SK-N-SH (cell line): ENCODE measurements around the gene AR. TPM values are rescaled to one million over a fixed set of nuclear protein-coding genes. Genes with fewer than 3 reads are reported as not detected.

Experiments used
- CTCF ChIA-PET: fragments of 300-600, 350-600 bp; formaldehyde crosslinking; extraction: SDS; loops from one replicate; lab custom pipeline; 2021; lab: Yijun Ruan, JAX
- POLR2A ChIA-PET: fragments of 350-600 bp; sonication (Branson Sonifier 250); formaldehyde crosslinking; extraction: SDS; loops from one replicate; lab custom pipeline; 2020; ENCODE audit warnings: antibody characterized with exemption, inconsistent platforms; lab: Yijun Ruan, JAX
- DNase-seq: peaks from one replicate; pipeline ENCODE4 v3.0.0; 2012
- H2AFZ ChIP-seq: fragments of 200-600 bp; sonication (generic); 2 replicates; pipeline ENCODE4 v1.8.1; 2016; ENCODE audit warnings: antibody characterized with exemption, mild to moderate bottlenecking, low read depth
- H3F3A ChIP-seq: fragments of 200-600 bp; sonication (generic); replicated peaks from 2 replicates; pipeline ENCODE3; 2016; ENCODE audit warnings: antibody characterized with exemption, mild to moderate bottlenecking; ENCODE audit not compliant: insufficient read depth
- H3K27ac ChIP-seq, 2 experiments: fragments of 200-500 bp in 1 of 2; fragments of 200-600 bp in 1 of 2; sonication (Bioruptor generic) in 1 of 2; sonication (generic), shearing (Covaris generic) in 1 of 2; 2 replicates each; pipeline versions ENCODE4 v1.5.1 to v1.6.1; 2014 to 2016; ENCODE audit warnings: low read depth in 2 of 2, inconsistent platforms in 1 of 2, low read length in 1 of 2, mild to moderate bottlenecking in 1 of 2, mixed read lengths in 1 of 2
- H3K27me3 ChIP-seq: fragments of 200-600 bp; sonication (generic), shearing (Covaris generic); 2 replicates; pipeline ENCODE4 v1.6.1; 2016; ENCODE audit warnings: mixed run types; ENCODE audit not compliant: insufficient read depth
- H3K36me3 ChIP-seq, 2 experiments: fragments of 200-500 bp in 1 of 2; fragments of 200-600 bp in 1 of 2; sonication (Bioruptor generic) in 1 of 2; sonication (generic) in 1 of 2; replicated peaks in 1 of 2; 2 replicates each; pipeline versions ENCODE3 to v1.5.1; 2014 to 2016; ENCODE audit warnings: low read length in 1 of 2, mild to moderate bottlenecking in 1 of 2; ENCODE audit not compliant: insufficient read depth in 2 of 2, control insufficient read depth in 1 of 2
- H3K4me1 ChIP-seq, 2 experiments: fragments of 200-500 bp in 1 of 2; fragments of 200-600 bp in 1 of 2; sonication (Bioruptor generic) in 1 of 2; sonication (generic), shearing (Covaris generic) in 1 of 2; 2 replicates each; pipeline versions ENCODE4 v1.5.1 to v1.6.1; 2014 to 2016; ENCODE audit warnings: low read depth in 1 of 2, low read length in 1 of 2, mixed run types in 1 of 2; ENCODE audit not compliant: insufficient read depth in 2 of 2, control insufficient read depth in 1 of 2
- H3K4me2 ChIP-seq: fragments of 200-600 bp; sonication (generic), shearing (Covaris generic); 2 replicates; pipeline ENCODE4 v1.6.1; 2017; ENCODE audit warnings: mixed run types
- H3K4me3 ChIP-seq, 2 experiments: fragments of 200-500 bp in 1 of 2; fragments of 200-600 bp in 1 of 2; sonication (Bioruptor generic) in 1 of 2; sonication (generic), shearing (Covaris generic) in 1 of 2; 2 replicates each; pipeline versions ENCODE4 v1.5.1 to v1.8.1; 2014 to 2016; ENCODE audit warnings: low read depth in 2 of 2, inconsistent platforms in 1 of 2, low read length in 1 of 2, mild to moderate bottlenecking in 1 of 2, mixed read lengths in 1 of 2, moderate library complexity in 1 of 2
- H3K79me2 ChIP-seq: fragments of 200-600 bp; sonication (generic); 2 replicates; pipeline ENCODE4 v1.8.1; 2017; ENCODE audit warnings: mild to moderate bottlenecking; ENCODE audit not compliant: insufficient read depth
- H3K9ac ChIP-seq: fragments of 200-600 bp; sonication (generic); 2 replicates; pipeline ENCODE4 v1.6.1; 2017; ENCODE audit warnings: mixed run types
- H3K9me2 ChIP-seq: fragments of 200-600 bp; sonication (generic); 2 replicates; pipeline ENCODE4 v1.6.1; 2017; ENCODE audit warnings: mixed run types
- H3K9me3 ChIP-seq: fragments of 200-600 bp; sonication (generic); 2 replicates; pipeline ENCODE4 v1.6.1; 2017; ENCODE audit warnings: mixed run types, mild to moderate bottlenecking, moderate library complexity
- H4K20me1 ChIP-seq: fragments of 200-600 bp; sonication (generic); 2 replicates; pipeline ENCODE4 v1.6.1; 2017; ENCODE audit warnings: mild to moderate bottlenecking, mixed run types; ENCODE audit not compliant: insufficient read depth
- CHD2 ChIP-seq: fragments of 150-350 bp; IDR thresholded peaks from 2 replicates; pipeline ENCODE4 v1.6.1; 2018; ENCODE audit warnings: low read length; ENCODE audit not compliant: partially characterized antibody
- FOXJ3 ChIP-seq: sonication (generic); formaldehyde crosslinking; IDR thresholded peaks from 2 replicates; pipeline ENCODE4 v1.5.1; 2020; ENCODE audit warnings: mild to moderate bottlenecking, missing genetic modification reagents
- FOXM1 ChIP-seq: IDR thresholded peaks from 2 replicates; pipeline ENCODE4 v1.4.0; 2012; ENCODE audit warnings: low read depth, mild to moderate bottlenecking
- IRF3 ChIP-seq: fragments of 150-350 bp; IDR thresholded peaks from 2 replicates; pipeline ENCODE4 v1.6.1; 2016; ENCODE audit warnings: mild to moderate bottlenecking, low read depth, low read length
- JUND ChIP-seq: IDR thresholded peaks from 2 replicates; pipeline ENCODE4 v1.4.0; 2012
- MAX ChIP-seq: IDR thresholded peaks from 2 replicates; pipeline ENCODE4 v1.4.0; 2012; ENCODE audit warnings: low read depth
- MXI1 ChIP-seq: IDR thresholded peaks from 2 replicates; pipeline ENCODE4 v1.6.1; 2012; ENCODE audit warnings: mild to moderate bottlenecking, low read depth, low read length, improper control_type of control experiment
- PBX3 ChIP-seq: IDR thresholded peaks from 2 replicates; pipeline ENCODE4; 2012
- RAD21 ChIP-seq: IDR thresholded peaks from 2 replicates; pipeline ENCODE4 v1.6.1; 2012; ENCODE audit warnings: mild to moderate bottlenecking, low read length
- RCOR1 ChIP-seq: fragments of 150-350 bp; IDR thresholded peaks from 2 replicates; pipeline ENCODE4 v1.6.1; 2017; ENCODE audit warnings: antibody characterized with exemption, low read length
- RFX5 ChIP-seq: IDR thresholded peaks from 2 replicates; pipeline ENCODE4 v1.6.1; 2012; ENCODE audit warnings: mild to moderate bottlenecking, improper control_type of control experiment, low read length
- RXRA ChIP-seq: IDR thresholded peaks from 2 replicates; pipeline ENCODE4 v1.4.0; 2012; ENCODE audit warnings: low read depth, mild to moderate bottlenecking, borderline replicate concordance
- SIN3A ChIP-seq: IDR thresholded peaks from 2 replicates; pipeline ENCODE4 v1.6.1; 2012; ENCODE audit warnings: low read depth, mild to moderate bottlenecking, low read length, moderate library complexity, borderline replicate concordance
- TCF12 ChIP-seq: IDR thresholded peaks from 2 replicates; pipeline ENCODE4 v1.4.0; 2012
- TEAD4 ChIP-seq: IDR thresholded peaks from 2 replicates; pipeline ENCODE4 v1.4.0; 2012; ENCODE audit warnings: mild to moderate bottlenecking, borderline replicate concordance; ENCODE audit not compliant: insufficient read depth
- YY1 ChIP-seq: IDR thresholded peaks from 2 replicates; pipeline ENCODE4 v1.4.0; 2012; ENCODE audit warnings: low read depth, mild to moderate bottlenecking
- WGBS: methylation state at CpG from one replicate; pipeline ENCODE4 v1.1.6; 2017; ENCODE audit warnings: low lambda C conversion rate; 5-methylcytosine and 5-hydroxymethylcytosine counted together
- polyA plus RNA-seq, 3 experiments: library from polyadenylated mRNA; depleted of rRNA; stranded (reverse); fragments of >200 nt; gene quantifications; 2 replicates each; pipeline ENCODE4 v1.2.3, GENCODE V29; 2012
- TF ChIP-seq, protein P1 (sequence below): fragments of 150-350 bp; IDR thresholded peaks from 2 replicates; pipeline ENCODE4 v1.6.1; 2017; ENCODE audit warnings: antibody characterized with exemption, low read length, low read depth, borderline replicate concordance
- TF ChIP-seq, protein P2 (sequence below): IDR thresholded peaks from 2 replicates; pipeline ENCODE4 v1.4.0; 2012; ENCODE audit warnings: low read depth, borderline replicate concordance

Gene AR
- polyA plus RNA-seq, 1 of the 3 experiments (the other 2 are of a cell fraction) = not detected

GRCh38 chrX:67720344-67720743 lies 176.5 kb downstream of the AR start:
- no peaks in the 10 kb centered on the region for H3K27me3 ChIP-seq
- no peaks in the 10 kb centered on the region for H3K36me3 ChIP-seq
- no peaks in the 10 kb centered on the region for H3K9me3 ChIP-seq
- H4K20me1 ChIP-seq = no peaks in the 10 kb centered on the region
- no peaks in the 10 kb centered on the region for H3F3A ChIP-seq
- H3K9me2 ChIP-seq = no peaks in the 10 kb centered on the region
- no peak overlapping the region for H3K9ac ChIP-seq
- TF ChIP-seq PBX3 (no peak), RFX5 (no peak), IRF3 (no peak), JUND (no peak), YY1 (no peak), CHD2 (no peak), RCOR1 (no peak), MXI1 (no peak), RXRA (no peak), FOXM1 (no peak), TEAD4 (no peak), TCF12 (no peak), SIN3A (no peak), FOXJ3 (CRISPR knock-in tag) (no peak)
- TF ChIP-seq, protein P1, sequence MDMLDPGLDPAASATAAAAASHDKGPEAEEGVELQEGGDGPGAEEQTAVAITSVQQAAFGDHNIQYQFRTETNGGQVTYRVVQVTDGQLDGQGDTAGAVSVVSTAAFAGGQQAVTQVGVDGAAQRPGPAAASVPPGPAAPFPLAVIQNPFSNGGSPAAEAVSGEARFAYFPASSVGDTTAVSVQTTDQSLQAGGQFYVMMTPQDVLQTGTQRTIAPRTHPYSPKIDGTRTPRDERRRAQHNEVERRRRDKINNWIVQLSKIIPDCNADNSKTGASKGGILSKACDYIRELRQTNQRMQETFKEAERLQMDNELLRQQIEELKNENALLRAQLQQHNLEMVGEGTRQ = no peak
- H3K4me2 ChIP-seq = no peak overlapping the region
- H3K79me2 ChIP-seq = no peaks in the 10 kb centered on the region
- H3K4me3 ChIP-seq = no peak overlapping the region
- H3K4me1 ChIP-seq = no peaks in the 10 kb centered on the region
- ChIA-PET CTCF (no interaction called here), POLR2A (no interaction called here)
- H2AFZ ChIP-seq = no peak overlapping the region
- no peak for DNase-seq
- no peak overlapping the region for H3K27ac ChIP-seq

DNA sequence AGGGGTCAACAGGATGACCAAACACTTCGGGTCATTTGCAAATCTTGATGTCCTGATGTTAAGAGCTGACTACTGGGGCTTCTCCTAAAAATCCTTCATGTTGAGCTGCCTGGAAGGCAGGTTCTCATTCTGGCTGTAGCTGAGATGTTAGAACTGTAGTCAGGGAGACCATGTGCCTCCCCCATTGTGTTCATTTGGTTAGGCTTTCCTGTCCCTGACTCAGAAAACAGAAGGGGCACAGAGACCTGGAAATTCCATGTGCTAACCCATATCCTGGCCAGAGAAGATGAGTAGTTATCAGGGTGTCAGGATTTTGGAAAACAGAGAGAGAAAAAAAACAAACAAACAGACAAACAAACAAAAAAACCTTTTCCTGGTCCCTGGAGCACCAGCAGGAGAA lies 177.5 kb downstream of the AR start:
- Histone ChIP-seq H3K4me3 (no peak overlapping the region), H2AFZ (no peak overlapping the region), H3K9me2 (no peaks in the 10 kb centered on the region), H3F3A (no peaks in the 10 kb centered on the region), H3K4me1 (no peaks in the 10 kb centered on the region), H3K79me2 (no peaks in the 10 kb centered on the region), H3K9me3 (no peaks in the 10 kb centered on the region), H3K27ac (no peak overlapping the region), H3K27me3 (no peaks in the 10 kb centered on the region), H3K9ac (no peak overlapping the region), H3K36me3 (no peaks in the 10 kb centered on the region), H3K4me2 (no peak overlapping the region), H4K20me1 (no peaks in the 10 kb centered on the region)
- CTCF ChIA-PET = interaction anchor here (1.0 kb wide), 1 partner anchor 10 kb away, joined by 5 read pairs; no protein-coding TSS in a partner anchor
- DNase-seq = no peak
- 8% methylated on average over 1 of the region's 1 CpG for WGBS
- POLR2A ChIA-PET = no interaction called here
- TF ChIP-seq PBX3 (no peak), RFX5 (no peak), IRF3 (no peak), SIN3A (no peak), RCOR1 (no peak), RAD21 (no peak), MAX (no peak)
- TF ChIP-seq, protein P2, sequence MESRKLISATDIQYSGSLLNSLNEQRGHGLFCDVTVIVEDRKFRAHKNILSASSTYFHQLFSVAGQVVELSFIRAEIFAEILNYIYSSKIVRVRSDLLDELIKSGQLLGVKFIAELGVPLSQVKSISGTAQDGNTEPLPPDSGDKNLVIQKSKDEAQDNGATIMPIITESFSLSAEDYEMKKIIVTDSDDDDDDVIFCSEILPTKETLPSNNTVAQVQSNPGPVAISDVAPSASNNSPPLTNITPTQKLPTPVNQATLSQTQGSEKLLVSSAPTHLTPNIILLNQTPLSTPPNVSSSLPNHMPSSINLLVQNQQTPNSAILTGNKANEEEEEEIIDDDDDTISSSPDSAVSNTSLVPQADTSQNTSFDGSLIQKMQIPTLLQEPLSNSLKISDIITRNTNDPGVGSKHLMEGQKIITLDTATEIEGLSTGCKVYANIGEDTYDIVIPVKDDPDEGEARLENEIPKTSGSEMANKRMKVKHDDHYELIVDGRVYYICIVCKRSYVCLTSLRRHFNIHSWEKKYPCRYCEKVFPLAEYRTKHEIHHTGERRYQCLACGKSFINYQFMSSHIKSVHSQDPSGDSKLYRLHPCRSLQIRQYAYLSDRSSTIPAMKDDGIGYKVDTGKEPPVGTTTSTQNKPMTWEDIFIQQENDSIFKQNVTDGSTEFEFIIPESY = no peak
- TF ChIP-seq, protein P1 = no peak
